NCI-H345 (cell line): Measurements from ENCODE around the gene CDKN1A.
"Not testable (repeated sequence)": the region's sequence is repeated elsewhere in the genome, so short reads cannot be mapped to it uniquely, and the experiment has no call there.

ENCODE experiments used
- DNase-seq: peaks from one replicate; lab custom pipeline; 2025; lab: John Stamatoyannopoulos, UW

CDKN1A gene

DNA sequence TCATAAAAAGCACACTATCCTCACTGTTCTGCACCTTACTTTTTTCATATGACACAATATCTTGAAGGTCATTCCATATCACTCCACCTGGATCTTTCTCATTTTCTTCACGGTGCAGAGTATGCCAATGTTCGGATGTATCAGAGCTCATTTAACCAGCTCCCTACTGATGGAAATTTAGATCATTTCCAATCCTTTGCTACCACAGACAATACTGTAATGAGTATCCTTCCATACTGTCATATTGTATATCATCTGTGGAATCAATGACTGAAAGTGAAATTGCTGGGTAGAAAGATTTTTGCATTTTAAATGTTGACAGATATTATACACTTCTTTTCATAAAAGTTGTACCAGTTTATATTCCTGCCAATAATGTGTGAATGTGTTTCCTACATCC, 16.9 kb downstream of the CDKN1A start:
- DNase-seq = no peak

DNA sequence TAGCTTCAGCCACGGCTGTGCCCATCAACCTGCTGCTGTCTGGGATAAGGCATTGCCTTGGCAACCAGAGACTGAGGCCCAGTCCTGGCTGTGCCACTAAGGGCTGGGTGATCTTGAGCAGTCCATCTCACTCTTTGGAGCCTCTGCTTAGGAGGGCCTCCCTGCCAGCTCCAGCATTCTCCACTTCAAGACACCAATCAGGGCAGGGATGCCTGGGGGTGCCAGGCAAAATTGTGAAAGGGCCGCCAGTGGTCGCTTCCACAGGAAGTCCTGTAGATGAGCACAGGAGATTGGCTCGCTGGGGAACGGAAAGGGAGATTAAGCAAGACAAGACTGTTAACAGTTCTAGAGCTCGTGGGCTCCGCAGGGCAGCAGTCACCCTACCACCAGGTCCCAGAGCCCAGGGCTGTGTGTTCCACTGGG, 19.0 kb downstream of the CDKN1A start, which contains the start of gene RAB44:
RAB44 (plus strand) TSS at position 346 of the 423 bp plus-strand sequence. CDS start 6,410 bp downstream, outside the sequence.
- DNase-seq = no peak

DNA sequence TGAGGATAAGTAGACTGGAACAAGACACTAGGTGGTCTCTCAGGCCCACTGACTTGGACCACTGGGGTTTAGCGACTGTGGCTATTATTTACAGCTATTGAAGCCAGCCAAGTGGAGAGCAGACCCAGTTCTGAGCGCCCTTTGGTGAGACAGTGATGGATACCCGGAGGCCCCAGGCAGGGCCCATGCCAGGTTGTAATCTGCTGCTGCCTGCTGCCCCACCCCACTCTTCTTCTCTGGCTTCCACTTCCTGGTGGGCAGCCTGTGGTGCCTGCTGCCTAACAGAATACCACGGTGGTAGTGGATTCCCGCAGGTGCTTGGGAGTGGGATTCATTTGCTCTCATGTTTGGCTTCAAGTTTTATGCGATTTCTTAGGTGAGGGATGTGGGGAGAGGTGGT, 19.7 kb downstream of the CDKN1A start:
- no peak for DNase-seq

- no peak for DNase-seq
Observed at GRCh38 chr6:36698871-36699271, 20.4 kb downstream of the CDKN1A start.

DNA sequence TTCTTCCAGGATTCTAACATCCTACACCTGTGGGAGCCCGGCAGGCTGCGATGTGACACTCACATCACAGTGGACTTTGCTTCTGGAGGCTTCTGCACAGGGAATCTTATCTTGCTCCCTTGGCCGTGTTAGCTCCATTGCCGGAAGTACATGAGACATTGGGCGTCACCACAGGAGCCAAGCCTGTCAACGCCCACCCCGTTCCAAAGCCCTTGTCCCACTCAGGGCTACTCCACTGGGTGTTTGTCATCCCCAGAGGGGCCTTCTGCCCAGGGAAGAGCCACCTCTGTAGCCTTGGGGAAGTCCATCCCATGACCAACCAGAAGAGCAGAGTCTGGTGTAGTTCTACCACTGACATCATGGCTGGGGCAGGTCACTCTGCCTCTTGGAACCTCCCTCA, 20.8 kb downstream of the CDKN1A start:
- DNase-seq = no peak

DNA sequence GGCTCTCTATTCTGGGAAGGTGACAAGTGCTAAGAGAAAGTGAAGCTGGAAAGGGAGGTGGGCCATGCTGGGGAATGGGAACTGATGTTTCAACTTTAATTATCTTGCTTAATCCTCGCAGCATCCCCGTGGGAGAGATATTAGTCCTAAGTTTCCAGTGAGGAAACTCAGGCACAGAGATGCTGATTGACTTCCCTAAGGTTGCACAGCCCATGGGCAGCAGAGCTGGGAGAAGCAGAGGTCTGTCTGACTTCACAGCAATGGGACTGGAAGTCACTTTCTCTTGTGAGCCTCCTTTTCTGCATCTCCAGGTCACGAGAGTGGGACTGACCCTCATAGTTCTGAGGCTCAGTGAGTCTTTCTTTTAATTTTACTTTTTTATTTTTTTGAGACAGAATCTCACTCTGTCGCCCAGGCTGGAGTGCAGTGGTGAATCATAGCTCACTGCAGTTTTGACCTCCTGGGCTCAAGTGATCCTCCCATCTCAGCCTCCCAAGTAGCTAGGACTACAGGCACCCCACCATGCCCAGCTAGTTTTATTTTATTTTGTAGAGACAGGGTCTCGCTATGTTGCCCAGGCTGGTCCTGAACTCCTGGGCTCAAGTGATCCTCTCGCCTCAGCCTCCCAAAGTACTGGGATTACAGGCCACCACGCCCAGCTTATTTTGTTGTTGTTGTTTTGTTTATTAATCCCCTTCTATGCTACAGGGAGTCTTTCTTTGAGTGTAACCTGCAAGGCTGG, 21.7 kb downstream of the CDKN1A start:
- no peak for DNase-seq

GRCh38 chr6:36700831-36701230, 22.3 kb downstream of the CDKN1A start:
- no peak for DNase-seq

DNA sequence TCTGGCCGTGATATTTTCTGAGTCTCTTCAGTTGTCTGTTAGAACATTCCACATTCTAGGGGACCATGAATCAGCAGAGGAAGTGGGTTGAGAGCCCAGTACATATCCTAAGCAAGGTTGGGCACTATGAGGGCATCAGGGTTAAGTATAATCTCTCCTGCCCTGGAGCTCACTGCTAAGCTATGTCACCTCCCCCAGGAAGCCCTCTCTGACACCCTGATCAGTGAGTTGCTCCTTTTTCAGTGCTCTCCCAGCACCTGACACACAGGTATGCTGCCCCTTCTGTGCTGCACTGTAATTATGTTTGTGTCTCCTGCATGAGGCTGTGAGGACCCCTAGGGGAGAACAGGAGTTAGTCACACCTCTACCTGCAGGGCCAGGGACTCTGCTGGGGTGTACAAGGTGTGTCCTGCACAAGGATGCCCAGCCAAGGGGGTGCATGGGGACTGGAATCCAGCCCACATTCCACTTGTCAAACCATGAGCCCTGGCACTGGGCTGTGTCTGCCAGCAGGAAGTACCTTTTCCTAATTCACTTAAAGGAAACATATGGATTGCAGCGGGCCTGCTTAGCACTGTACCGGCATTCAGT, 23.0 kb downstream of the CDKN1A start:
- DNase-seq = no peak

- no peak for DNase-seq
Observed at GRCh38 chr6:36702656-36703055, 24.1 kb downstream of the CDKN1A start.

DNA sequence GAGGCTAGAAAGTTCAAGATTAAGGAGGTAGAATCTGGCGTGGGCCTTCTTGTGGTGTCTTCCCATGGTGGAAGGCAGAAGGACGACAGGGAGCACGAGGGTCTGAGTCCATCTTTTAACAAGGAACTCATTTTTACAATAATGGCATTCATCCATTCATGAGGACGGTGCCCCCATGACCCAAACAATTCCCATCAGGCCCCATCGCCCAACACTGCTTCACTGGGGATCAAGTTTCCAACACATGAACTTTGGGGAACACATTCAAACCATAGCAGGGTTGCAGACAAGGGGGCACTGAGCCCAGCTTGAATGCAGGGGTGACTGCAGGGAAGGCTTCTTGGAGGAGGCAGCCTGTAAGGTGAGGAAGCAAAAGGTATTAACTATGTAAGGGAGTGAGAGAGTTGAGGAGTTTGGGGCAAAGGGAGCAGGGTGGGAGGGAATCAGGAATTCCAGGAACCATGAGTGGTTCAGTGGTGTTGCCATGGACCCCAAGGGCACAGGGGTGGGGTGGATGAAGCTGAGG, 24.6 kb downstream of the CDKN1A start:
- DNase-seq = no peak

DNA sequence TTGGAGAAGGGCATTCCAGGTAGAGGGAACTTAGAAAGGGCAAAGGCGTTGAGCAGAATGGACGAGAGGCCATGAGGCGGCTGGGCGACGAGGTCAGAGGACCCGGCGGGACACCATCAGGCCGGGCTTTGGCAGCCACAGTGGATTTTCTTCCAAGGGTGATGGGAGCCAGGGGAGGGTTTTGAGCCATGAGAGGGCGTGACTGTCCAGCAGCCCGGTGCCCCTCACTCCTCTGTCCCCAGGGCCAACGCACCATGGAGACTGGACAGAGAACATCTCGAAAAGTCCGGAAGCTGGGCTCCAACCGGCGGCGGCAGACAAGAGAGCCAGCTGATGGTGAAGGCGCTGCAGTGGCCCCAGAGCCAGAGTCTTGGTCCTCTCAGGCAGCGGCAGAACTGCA, 25.5 kb downstream of the CDKN1A start:
- no peak for DNase-seq

GRCh38 chr6:36704961-36705577, 26.6 kb downstream of the CDKN1A start:
- DNase-seq = not testable (repeated sequence)

- no peak for DNase-seq
Observed at GRCh38 chr6:36706339-36706738, 27.8 kb downstream of the CDKN1A start.

DNA sequence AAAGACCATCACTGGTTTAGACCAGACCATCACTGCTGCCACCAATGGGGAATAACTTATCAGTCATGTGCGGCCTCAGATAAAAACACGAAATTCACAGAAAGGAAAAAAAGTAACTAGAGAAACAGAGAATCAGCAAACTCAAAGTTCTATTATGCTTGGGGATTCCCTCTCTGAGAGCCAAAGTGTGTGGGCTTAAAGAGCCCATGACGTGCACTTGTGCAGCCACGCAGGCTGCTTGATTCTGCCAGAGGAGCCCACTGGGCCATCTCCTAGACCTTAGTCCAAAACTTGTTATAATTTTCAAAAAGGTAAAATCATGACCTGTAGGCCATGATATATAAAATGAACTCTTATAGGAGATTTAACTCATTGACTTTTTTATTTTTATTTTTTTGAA, 34.3 kb downstream of the CDKN1A start:
- DNase-seq = no peak

DNA sequence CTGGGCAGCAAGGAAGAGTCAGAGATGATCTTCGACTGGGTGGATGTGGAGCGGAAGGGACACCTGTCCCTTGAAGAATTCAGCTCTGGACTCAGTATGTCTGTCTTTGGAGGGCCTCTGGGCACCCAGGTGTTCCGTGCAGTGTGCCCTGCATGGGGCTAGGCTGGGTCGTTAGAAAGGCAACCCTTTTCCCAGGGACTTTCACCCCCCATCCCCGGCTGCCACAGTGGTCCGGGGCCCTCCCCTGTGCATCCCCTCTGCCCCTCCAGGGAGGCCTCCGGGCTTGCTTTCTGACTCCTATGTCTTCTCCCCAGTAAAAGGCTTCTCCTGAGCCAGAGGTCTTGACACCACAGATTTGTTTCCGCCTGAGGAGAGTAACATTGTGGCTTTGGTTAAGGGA, 35.3 kb downstream of the CDKN1A start:
- no peak for DNase-seq

DNA sequence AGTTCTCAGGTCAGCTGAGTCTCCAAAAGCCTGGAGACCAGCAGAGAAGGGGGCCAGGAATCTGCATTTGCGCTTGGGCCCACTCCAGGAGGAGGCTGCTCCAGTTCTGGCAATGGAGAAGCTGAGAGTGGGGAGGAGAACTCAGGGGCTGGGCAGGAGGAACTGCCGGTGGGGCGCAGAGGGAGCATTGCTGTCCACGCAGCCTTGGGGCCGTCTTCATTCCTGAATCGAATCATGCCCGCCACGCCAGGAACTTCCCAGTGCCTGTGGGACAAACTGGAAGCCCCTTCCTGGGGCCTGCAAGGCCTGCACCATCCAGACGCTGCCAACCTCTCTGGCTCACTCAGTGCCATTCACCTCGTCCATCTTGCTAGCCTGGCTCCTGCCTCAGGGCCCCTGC, 36.0 kb downstream of the CDKN1A start:
- DNase-seq = no peak

GRCh38 chr6:36715469-36715868, 37.0 kb downstream of the CDKN1A start:
- DNase-seq = no peak

DNA sequence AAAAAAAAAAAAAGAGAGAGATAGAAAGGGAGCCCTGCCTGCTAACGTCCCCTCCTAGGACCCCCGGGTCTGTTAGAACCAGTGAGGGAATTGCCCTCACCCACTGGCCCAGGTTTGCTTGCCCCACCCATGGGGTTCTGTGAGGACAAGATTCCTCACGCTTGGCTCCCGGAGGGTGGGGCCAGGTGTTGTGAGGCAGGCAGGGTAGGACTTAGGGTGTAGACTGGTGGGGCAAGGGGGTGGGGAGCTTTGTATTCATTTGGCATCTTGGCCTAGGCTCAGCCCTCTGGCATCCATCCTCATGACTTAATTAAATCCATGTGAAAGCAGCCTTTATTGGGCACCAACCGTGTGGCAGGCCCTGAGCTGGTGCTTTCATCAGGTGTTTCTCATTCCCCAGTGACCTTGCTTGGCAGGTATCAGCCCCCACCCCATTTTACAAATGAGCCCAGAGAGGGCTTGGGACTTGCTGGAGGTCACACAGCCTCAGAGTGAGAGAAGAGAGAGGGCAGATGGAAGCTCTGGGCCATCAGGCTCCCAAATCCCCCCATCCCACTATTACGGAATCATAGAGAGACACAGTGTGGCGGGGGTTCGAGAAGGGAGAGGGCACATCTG, 38.1 kb downstream of the CDKN1A start:
- DNase-seq = no peak

DNA sequence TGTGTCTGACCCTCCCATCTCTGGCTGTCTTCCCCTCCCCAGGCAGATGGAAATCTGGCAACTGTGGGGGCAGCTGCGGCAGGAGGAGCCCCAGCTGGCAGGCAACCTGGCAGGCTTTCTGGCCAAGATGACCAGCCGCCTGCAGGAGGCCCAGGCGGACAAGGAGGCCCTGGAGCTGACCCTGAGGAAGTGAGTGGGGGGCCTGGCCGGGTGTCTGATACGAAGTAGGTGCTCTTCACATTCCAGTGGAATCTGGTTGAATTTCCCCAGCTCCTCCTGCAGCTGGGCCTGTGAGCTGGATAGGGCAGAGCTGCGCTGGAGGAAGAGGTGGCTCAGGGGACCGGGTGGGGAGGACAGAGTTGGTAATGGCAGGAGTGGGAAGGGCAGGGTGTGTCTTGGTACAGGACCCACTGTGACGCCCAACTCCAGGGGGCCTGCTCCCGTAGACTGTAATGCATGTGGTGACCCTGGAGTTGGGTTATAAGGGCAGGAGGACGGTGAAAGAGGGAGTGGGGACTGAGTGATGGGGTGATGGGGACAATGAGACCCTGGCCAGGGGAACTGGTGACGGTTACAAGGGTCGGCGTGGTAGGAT, 38.8 kb downstream of the CDKN1A start:
- no peak for DNase-seq

DNA sequence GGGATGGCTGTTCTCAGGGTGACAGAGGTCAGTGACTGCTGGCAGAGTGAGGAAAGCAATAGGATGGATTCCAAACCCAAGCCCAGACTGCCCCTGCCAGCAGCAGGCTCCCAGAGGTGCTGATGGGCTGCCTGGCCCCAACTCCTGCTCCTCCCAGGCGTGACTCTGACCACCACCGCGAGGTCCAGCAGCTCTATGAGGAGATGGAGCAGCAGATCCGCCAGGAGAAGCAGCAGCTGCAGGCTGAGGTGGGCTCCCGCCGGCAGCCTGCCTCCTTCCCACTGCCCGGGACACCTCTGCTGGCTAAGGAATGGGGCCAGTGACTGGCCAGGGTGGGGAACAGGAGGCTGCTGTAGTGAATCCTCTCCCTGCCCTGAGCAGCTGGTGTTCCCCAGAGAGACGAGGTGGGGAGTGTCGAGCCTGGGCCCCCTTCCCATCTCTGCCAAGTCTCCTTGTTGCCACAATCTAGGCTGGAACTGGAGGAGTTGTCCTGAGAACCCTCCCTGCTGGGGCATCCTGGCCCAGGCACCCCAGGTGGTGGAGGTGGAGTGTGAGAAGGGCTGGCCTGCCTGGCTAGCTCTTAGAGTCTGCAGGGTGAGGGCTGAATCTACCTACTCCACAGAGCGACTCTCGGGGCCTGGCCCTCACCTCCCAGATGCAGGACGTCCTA, 39.5 kb downstream of the CDKN1A start:
- no peak for DNase-seq

DNA sequence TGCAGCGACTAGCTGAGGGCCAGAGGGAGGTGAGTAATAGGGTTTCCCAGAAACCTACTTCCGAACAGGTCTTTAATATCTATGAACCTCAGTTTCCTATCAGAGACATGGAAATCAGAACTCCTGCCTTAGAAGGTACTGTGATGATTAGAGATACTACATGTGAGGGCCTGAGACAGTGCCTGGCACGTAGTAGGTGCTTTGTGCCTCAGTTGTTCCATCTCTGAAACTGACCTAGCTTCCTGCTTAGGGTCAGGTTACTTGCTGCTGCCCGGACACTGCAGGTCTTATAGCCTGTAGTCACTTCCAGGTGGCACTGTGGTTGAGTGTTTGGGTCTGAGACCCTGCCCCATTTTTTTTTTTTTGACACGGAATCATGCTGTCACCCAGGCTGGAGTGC, 40.0 kb downstream of the CDKN1A start:
- DNase-seq = no peak

GRCh38 chr6:36719126-36719525, 40.6 kb downstream of the CDKN1A start:
- no peak for DNase-seq
